Measurements from ENCODE around the gene SAMD14. TPM values are rescaled to one million over a fixed set of nuclear protein-coding genes. Genes with fewer than 3 reads are reported as not detected.
A peak's percentile ranks its signal among the peaks of the same experiment; 100 is the strongest.

The SAMD14 gene
- total and polyA plus RNA-seq, 2 of the 4 experiments (the other 2 are of a cell fraction) = 1.4 to 6.2 TPM

GRCh38 chr17:50132104-50132794, 2.3 kb upstream of the SAMD14 start:
- Histone ChIP-seq H2AK5ac (ENCODE audit: low read depth, low read length) (no peak overlapping the region), H2BK5ac (ENCODE audit: low read depth, low read length, poor library complexity, severe bottlenecking) (no peak overlapping the region), H2BK20ac (ENCODE audit: low read depth, low read length) (no peak overlapping the region), H2AFZ (replicated peaks; ENCODE audit: low read length, poor library complexity) (no peak overlapping the region), H2BK15ac (ENCODE audit: low read depth, low read length) (no peak overlapping the region), H3K27ac (ENCODE audit: insufficient read depth, low read length) (no peak overlapping the region), H4K8ac (ENCODE audit: low read depth in 2 of 2, low read length in 2 of 2) (no peak overlapping the region), H3K18ac (ENCODE audit: low read depth, low read length) (no peak overlapping the region), H3K23ac (ENCODE audit: low read depth, low read length) (no peak overlapping the region), H2BK120ac (ENCODE audit: low read depth, low read length) (no peak overlapping the region), H4K5ac (ENCODE audit: low read depth, low read length) (no peak overlapping the region), H3K4me2 (ENCODE audit: low read depth, low read length) (no peak overlapping the region), H3K79me1 (ENCODE audit: low read depth in 1 of 2, low read length in 2 of 2) (peaks cover 9 to 52% of the 10 kb centered on the region in 2 experiments; a peak in 3 of 4 replicates), H3K9me3 (ENCODE audit: control insufficient read depth, insufficient read depth, low read length) (no peaks in the 10 kb centered on the region), H3K36me3 (ENCODE audit: control insufficient read depth, insufficient read depth, low read length) (peaks cover 29% of the 10 kb centered on the region), H3K14ac (replicated peaks; ENCODE audit: low read depth, low read length) (no peak overlapping the region), H4K91ac (ENCODE audit: insufficient read depth, low read depth, low read length) (no peak overlapping the region), H3K4me1 (ENCODE audit: control insufficient read depth, insufficient read depth, low read length) (peaks cover 20% of the 10 kb centered on the region), H3K9me1 (ENCODE audit: insufficient read depth, low read length) (peaks cover 12% of the 10 kb centered on the region), H3K4me3 (ENCODE audit: insufficient read depth, low read depth, low read length) (no peak overlapping the region), H4K20me1 (ENCODE audit: insufficient read depth, low read length) (peaks cover 22% of the 10 kb centered on the region), H3K4ac (ENCODE audit: low read depth, low read length) (no peak overlapping the region; the same call in 1 of the 2 replicates), H3K9ac (ENCODE audit: low read depth, low read length) (no peak overlapping the region), H3K27me3 (ENCODE audit: control insufficient read depth, insufficient read depth, low read length) (no peaks in the 10 kb centered on the region), H2AK9ac (replicated peaks; ENCODE audit: low read depth, low read length, poor library complexity) (peak overlapping the region; percentile 51), H3K56ac (ENCODE audit: extremely low read depth, insufficient read depth, low read length) (no peak overlapping the region)
- in situ Hi-C loops (cut with MboI; ENCODE audit: low sequenced_read_pairs) (no loop called here), intact Hi-C loops (cut with micrococcal nuclease) (no loop called here), dilution Hi-C loops (cut with HindIII; ENCODE audit: low sequenced_read_pairs, unreplicated experiment) (no loop called here)
- DNase-seq (no peak), ATAC-seq (ENCODE audit: low read depth) (no peak)
- ChIA-PET CTCF (interaction anchor here (0.9 kb wide), 1 partner anchor 30 kb away, joined by 3 read pairs; no protein-coding TSS in a partner anchor), POLR2A (ENCODE audit: unreplicated experiment) (interaction anchor here (0.6 kb wide), 1 partner anchor 67 kb away, joined by 9 read pairs; no protein-coding TSS in a partner anchor)
- no CpG with 5 or more reads among the region's 6 CpGs for WGBS, 2 experiments (ENCODE audit: extremely low coverage in 2 of 2, insufficient read length in 1 of 2)
- no peak for TF ChIP-seq BHLHE40 (IDR thresholded peaks at IDR 0.05; ENCODE audit: low read depth, low read length)
- no TSS peak for BruUV-seq (replicated peaks)
